Measurements from ENCODE around the gene PXK. TPM values are rescaled to one million over a fixed set of nuclear protein-coding genes. Genes with fewer than 3 reads are reported as not detected.

Gene PXK
- polyA plus RNA-seq, 1 donor (not counting 4 experiments of a cell fraction or from before 2014, with no cell fraction given) = 12.2 TPM

DNA sequence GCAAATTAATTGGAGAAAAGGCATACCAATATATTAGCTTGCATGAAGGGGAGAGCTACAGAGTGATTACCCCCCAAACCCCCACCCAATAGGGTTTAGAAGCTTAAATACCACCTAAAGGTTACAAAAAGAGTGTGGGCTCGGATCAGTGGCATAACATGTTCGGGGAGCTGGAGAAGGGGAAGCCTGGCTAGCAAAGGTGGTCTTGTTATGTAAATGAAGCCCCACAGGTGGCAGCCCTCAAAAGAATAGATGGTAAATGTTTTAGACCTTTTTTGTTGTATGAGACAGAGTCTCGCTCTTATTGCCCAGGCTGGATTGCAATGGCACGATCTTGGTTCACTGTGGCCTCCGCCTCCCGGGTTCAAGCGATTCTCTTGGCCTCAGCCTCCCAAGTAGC, 10.9 kb upstream of the PXK start:
- no peak overlapping the region for H3K27ac ChIP-seq (ENCODE audit: control insufficient read depth, insufficient read depth, low read length)
- H3K36me3 ChIP-seq (ENCODE audit: control insufficient read depth in 2 of 2, extremely low read depth in 1 of 2, insufficient read depth in 2 of 2, low read length in 2 of 2) = peaks cover 6 to 7% of the 10 kb centered on the region in 2 experiments
- no peak overlapping the region for H3K4me3 ChIP-seq (ENCODE audit: control insufficient read depth in 2 of 3, extremely low read depth in 1 of 3, insufficient read depth in 2 of 3, low read depth in 1 of 3, low read length in 3 of 3)
- H3K9me1 ChIP-seq (ENCODE audit: control insufficient read depth, extremely low read depth, insufficient read depth, low read length) = no peaks in the 10 kb centered on the region
- H3K9ac ChIP-seq (ENCODE audit: control insufficient read depth, extremely low read depth, insufficient read depth, low read length) = no peak overlapping the region
- no peak for DNase-seq (ENCODE audit: low read depth, low spot score)
- H3K79me2 ChIP-seq (ENCODE audit: control insufficient read depth, insufficient read depth, low read length) = no peaks in the 10 kb centered on the region
- no peak for TF ChIP-seq EZH2 (IDR thresholded peaks at IDR 0.05; ENCODE audit: low read length)
- TF ChIP-seq, protein P1, sequence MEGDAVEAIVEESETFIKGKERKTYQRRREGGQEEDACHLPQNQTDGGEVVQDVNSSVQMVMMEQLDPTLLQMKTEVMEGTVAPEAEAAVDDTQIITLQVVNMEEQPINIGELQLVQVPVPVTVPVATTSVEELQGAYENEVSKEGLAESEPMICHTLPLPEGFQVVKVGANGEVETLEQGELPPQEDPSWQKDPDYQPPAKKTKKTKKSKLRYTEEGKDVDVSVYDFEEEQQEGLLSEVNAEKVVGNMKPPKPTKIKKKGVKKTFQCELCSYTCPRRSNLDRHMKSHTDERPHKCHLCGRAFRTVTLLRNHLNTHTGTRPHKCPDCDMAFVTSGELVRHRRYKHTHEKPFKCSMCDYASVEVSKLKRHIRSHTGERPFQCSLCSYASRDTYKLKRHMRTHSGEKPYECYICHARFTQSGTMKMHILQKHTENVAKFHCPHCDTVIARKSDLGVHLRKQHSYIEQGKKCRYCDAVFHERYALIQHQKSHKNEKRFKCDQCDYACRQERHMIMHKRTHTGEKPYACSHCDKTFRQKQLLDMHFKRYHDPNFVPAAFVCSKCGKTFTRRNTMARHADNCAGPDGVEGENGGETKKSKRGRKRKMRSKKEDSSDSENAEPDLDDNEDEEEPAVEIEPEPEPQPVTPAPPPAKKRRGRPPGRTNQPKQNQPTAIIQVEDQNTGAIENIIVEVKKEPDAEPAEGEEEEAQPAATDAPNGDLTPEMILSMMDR (optimal IDR thresholded peaks at IDR 0.05 in 1 of 3, IDR thresholded peaks at IDR 0.05 in 1 of 3, conservative IDR thresholded peaks at IDR 0.05 in 1 of 3; ENCODE audit: extremely low read depth in 1 of 3, insufficient read depth in 2 of 3, low read length in 3 of 3) = no peak
- no peak overlapping the region for H3K4me2 ChIP-seq (ENCODE audit: control insufficient read depth, extremely low read depth, insufficient read depth, low read depth, low read length)
- H3K9me3 ChIP-seq (ENCODE audit: control insufficient read depth, low read depth, low read length) = no peaks in the 10 kb centered on the region
- no peak overlapping the region for H2AFZ ChIP-seq (ENCODE audit: control insufficient read depth, low read length)
- dilution Hi-C loops (cut with MboI; ENCODE audit: extremely low pct_ligation_motif_present, low sequenced_read_pairs) = no loop called here
- H3K4me1 ChIP-seq (ENCODE audit: control insufficient read depth, extremely low read depth, insufficient read depth, low read length) = peaks cover 17% of the 10 kb centered on the region
- FAIRE-seq = no peak
- no peaks in the 10 kb centered on the region for H4K20me1 ChIP-seq (ENCODE audit: control insufficient read depth, extremely low read depth, insufficient read depth, low read length)
- no peaks in the 10 kb centered on the region for H3K27me3 ChIP-seq (ENCODE audit: control insufficient read depth, extremely low read depth, insufficient read depth, low read length)

DNA sequence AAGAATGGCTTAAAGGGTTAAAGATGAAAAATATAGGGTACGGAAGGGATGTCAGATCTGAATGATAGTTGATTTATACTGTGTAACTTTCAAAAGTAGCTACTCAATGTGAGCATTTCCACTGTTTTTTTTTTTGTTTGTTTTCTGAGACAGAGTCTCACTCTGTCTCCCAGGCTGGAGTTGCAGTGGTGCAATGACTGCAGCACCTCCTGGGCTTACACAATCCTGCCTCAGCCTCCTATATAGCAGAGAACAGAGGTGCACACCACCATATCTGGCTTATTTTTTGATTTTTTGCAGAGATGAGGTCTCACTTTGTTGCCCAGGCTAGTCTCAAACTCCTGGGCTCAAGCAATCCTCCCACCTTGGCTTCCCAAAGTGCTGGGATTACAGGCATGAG, 9.9 kb upstream of the PXK start:
- dilution Hi-C loops (cut with MboI; ENCODE audit: extremely low pct_ligation_motif_present, low sequenced_read_pairs) = no loop called here
- no peak for DNase-seq (ENCODE audit: low read depth, low spot score)
- H3K9me1 ChIP-seq (ENCODE audit: control insufficient read depth, extremely low read depth, insufficient read depth, low read length) = no peaks in the 10 kb centered on the region
- H4K20me1 ChIP-seq (ENCODE audit: control insufficient read depth, extremely low read depth, insufficient read depth, low read length) = no peaks in the 10 kb centered on the region
- H3K4me3 ChIP-seq (ENCODE audit: control insufficient read depth in 2 of 3, extremely low read depth in 1 of 3, insufficient read depth in 2 of 3, low read depth in 1 of 3, low read length in 3 of 3) = no peak overlapping the region
- H3K36me3 ChIP-seq (ENCODE audit: control insufficient read depth in 2 of 2, extremely low read depth in 1 of 2, insufficient read depth in 2 of 2, low read length in 2 of 2) = peaks cover 4 to 7% of the 10 kb centered on the region in 2 experiments
- no peaks in the 10 kb centered on the region for H3K79me2 ChIP-seq (ENCODE audit: control insufficient read depth, insufficient read depth, low read length)
- no peak overlapping the region for H3K4me2 ChIP-seq (ENCODE audit: control insufficient read depth, extremely low read depth, insufficient read depth, low read depth, low read length)
- H3K9ac ChIP-seq (ENCODE audit: control insufficient read depth, extremely low read depth, insufficient read depth, low read length) = no peak overlapping the region
- H3K27ac ChIP-seq (ENCODE audit: control insufficient read depth, insufficient read depth, low read length) = no peak overlapping the region
- no peaks in the 10 kb centered on the region for H3K9me3 ChIP-seq (ENCODE audit: control insufficient read depth, low read depth, low read length)
- H3K27me3 ChIP-seq (ENCODE audit: control insufficient read depth, extremely low read depth, insufficient read depth, low read length) = no peaks in the 10 kb centered on the region
- H3K4me1 ChIP-seq (ENCODE audit: control insufficient read depth, extremely low read depth, insufficient read depth, low read length) = peaks cover 17% of the 10 kb centered on the region
- no peak for FAIRE-seq
- TF ChIP-seq, protein P1 (optimal IDR thresholded peaks at IDR 0.05 in 1 of 3, IDR thresholded peaks at IDR 0.05 in 1 of 3, conservative IDR thresholded peaks at IDR 0.05 in 1 of 3; ENCODE audit: extremely low read depth in 1 of 3, insufficient read depth in 2 of 3, low read length in 3 of 3) = no peak
- no peak for TF ChIP-seq EZH2 (IDR thresholded peaks at IDR 0.05; ENCODE audit: low read length)
- H2AFZ ChIP-seq (ENCODE audit: control insufficient read depth, low read length) = no peak overlapping the region

All from keratinocyte (primary cell).